A549 (cell line): ENCODE results near the gene SWAP70. TPM values are rescaled to one million over a fixed set of nuclear protein-coding genes. Genes with fewer than 3 reads are reported as not detected.

Source experiments
- ATAC-seq, 2 experiments: fragments of 200-7000 bp in 1 of 2; fragments of >200 bp in 1 of 2; cut with Nextera tagmentation in 1 of 2; cut with Tn5 transposase in 1 of 2; 3 replicates each; pipeline versions ENCODE4 v1.8.0 to v1.9.1; 2018 to 2020; ENCODE audit warnings: mild to moderate bottlenecking in 1 of 2, moderate library complexity in 1 of 2
- CTCF ChIA-PET: fragments of 300-600 bp; sonication (Branson Sonifier 250); formaldehyde crosslinking; extraction: SDS; loops from one replicate; lab custom pipeline; 2021; ENCODE audit warnings: antibody characterized with exemption, inconsistent platforms; lab: Yijun Ruan, JAX
- POLR2A ChIA-PET: fragments of 350-600 bp; formaldehyde crosslinking; extraction: SDS; loops from one replicate; lab custom pipeline; 2021; ENCODE audit warnings: antibody characterized with exemption, inconsistent platforms; lab: Yijun Ruan, JAX
- DNase-seq, 2 experiments: peaks; one replicate each; pipeline versions ENCODE4 v3.0.0 to v3.0.0-alpha.2; 2011 to 2016; ENCODE audit warnings: low read depth in 1 of 2, low spot score in 1 of 2
- FAIRE-seq: peaks from 2 replicates; lab custom pipeline; 2011; peaks lifted over from hg19 to GRCh38; lab: Jason Lieb, UNC
- H3K27ac ChIP-seq, 2 experiments: fragments of >200 bp; sonication (Bioruptor Twin); formaldehyde crosslinking; 3 replicates each; pipeline ENCODE4 v1.5.1; 2016 to 2017
- H3K4me1 ChIP-seq: fragments of >200 bp; sonication (Bioruptor Twin); formaldehyde crosslinking; 3 replicates; pipeline ENCODE4 v1.6.1; 2016
- H3K4me2 ChIP-seq: fragments of >200 bp; sonication (Bioruptor Twin); formaldehyde crosslinking; 3 replicates; pipeline ENCODE4 v1.6.1; 2016
- H3K4me3 ChIP-seq: fragments of >200 bp; sonication (Bioruptor Twin); formaldehyde crosslinking; 3 replicates; pipeline ENCODE4 v1.5.1; 2016
- H3K9me3 ChIP-seq: fragments of >200 bp; sonication (Bioruptor Twin); formaldehyde crosslinking; 3 replicates; pipeline ENCODE4 v1.6.1; 2016
- CBX8 ChIP-seq: fragments of 200-600 bp; sonication (generic); IDR thresholded peaks from 2 replicates; pipeline ENCODE4 v1.6.1; 2016
- CEBPB ChIP-seq, 2 experiments: fragments of >200 bp in 1 of 2; sonication (Bioruptor Twin) in 1 of 2; formaldehyde crosslinking in 1 of 2; IDR thresholded peaks; 2 replicates each; pipeline ENCODE4 v1.6.1; 2012 to 2016
- CTCF ChIP-seq: fragments of >200 bp; sonication (Bioruptor Twin); formaldehyde crosslinking; IDR thresholded peaks from 3 replicates; pipeline ENCODE4 v1.5.1; 2016
- FOSB ChIP-seq: fragments of 250-450 bp; sonication (Bioruptor Pico); IDR thresholded peaks from 2 replicates; pipeline ENCODE4 v1.5.0; 2020; ENCODE audit warnings: mild to moderate bottlenecking, moderate library complexity
- FOSL2 ChIP-seq, 2 experiments: fragments of 450-650 bp in 1 of 2; fragments of >200 bp in 1 of 2; sonication (Bioruptor Twin) in 1 of 2; formaldehyde crosslinking; IDR thresholded peaks; 2 replicates each; pipeline versions ENCODE4 v1.5.0 to v1.6.1; 2016 to 2020; ENCODE audit warnings: mild to moderate bottlenecking in 1 of 2, moderate library complexity in 1 of 2
- GATA3 ChIP-seq: IDR thresholded peaks from 2 replicates; pipeline ENCODE4 v1.6.1; 2012; ENCODE audit warnings: borderline replicate concordance
- HOXA7 ChIP-seq: fragments of 250-450 bp; sonication (Bioruptor Pico); IDR thresholded peaks from 2 replicates; pipeline ENCODE4 v1.5.0; 2020; ENCODE audit warnings: mild to moderate bottlenecking, moderate library complexity
- HOXB13 ChIP-seq: fragments of 250-450 bp; sonication (Bioruptor Pico); IDR thresholded peaks from 2 replicates; pipeline ENCODE4 v1.5.0; 2020; ENCODE audit warnings: low read depth, mild to moderate bottlenecking, moderate library complexity
- HOXB5 ChIP-seq: fragments of 250-450 bp; sonication (Bioruptor Pico); IDR thresholded peaks from 2 replicates; pipeline ENCODE4 v1.5.0; 2020; ENCODE audit warnings: mild to moderate bottlenecking, moderate library complexity
- KDM1A ChIP-seq: fragments of 200-600 bp; sonication (generic); IDR thresholded peaks from 2 replicates; pipeline ENCODE4 v1.6.1; 2016; ENCODE audit warnings: low read depth, mild to moderate bottlenecking
- MAFK ChIP-seq: fragments of 450-650 bp; IDR thresholded peaks from 2 replicates; pipeline ENCODE4 v1.6.1; 2014; ENCODE audit not compliant: partially characterized antibody
- MAX ChIP-seq: IDR thresholded peaks from 2 replicates; pipeline ENCODE4 v1.6.1; 2012
- NPAS2 ChIP-seq: fragments of 250-450 bp; sonication (Bioruptor Pico); IDR thresholded peaks from 2 replicates; pipeline ENCODE4 v1.8.0; 2022; ENCODE audit warnings: mild to moderate bottlenecking, moderate library complexity, borderline replicate concordance
- NR3C1 ChIP-seq: fragments of >200 bp; sonication (Bioruptor Twin); formaldehyde crosslinking; IDR thresholded peaks from 3 replicates; pipeline ENCODE4 v1.6.1; 2017
- PBX3 ChIP-seq: IDR thresholded peaks from 2 replicates; pipeline ENCODE4 v1.6.1; 2012
- POLR2AphosphoS2 ChIP-seq: conservative IDR thresholded peaks from 2 replicates; pipeline ENCODE4 v1.6.1; 2012; ENCODE audit warnings: low read length, improper control_type of control experiment, inconsistent platforms
- REST ChIP-seq: fragments of 200-600 bp; sonication (generic); IDR thresholded peaks from 2 replicates; pipeline ENCODE4 v1.6.1; 2016; ENCODE audit warnings: antibody characterized with exemption, mild to moderate bottlenecking, moderate library complexity
- USF2 ChIP-seq: fragments of 450-650 bp; IDR thresholded peaks from 2 replicates; pipeline ENCODE4 v1.6.1; 2014; ENCODE audit warnings: antibody characterized with exemption
- ZFP36 ChIP-seq: fragments of 450-650 bp; IDR thresholded peaks from 2 replicates; pipeline ENCODE4 v1.6.1; 2014; ENCODE audit warnings: borderline replicate concordance; ENCODE audit not compliant: partially characterized antibody
- ZSCAN20 ChIP-seq: fragments of 250-450 bp; sonication (Bioruptor Pico); IDR thresholded peaks from 2 replicates; pipeline ENCODE4 v1.8.0; 2022; ENCODE audit warnings: mild to moderate bottlenecking, moderate library complexity
- WGBS: methylation state at CpG from one replicate; pipeline ENCODE4 v1.1.6; 2017; ENCODE audit errors: missing lambda C conversion rate; 5-methylcytosine and 5-hydroxymethylcytosine counted together
- polyA plus RNA-seq, 4 experiments: library from polyadenylated mRNA; depleted of rRNA in 3 of 4; stranded (reverse); fragments of >200 nt; fragmentation: RNase III in 1 of 4; extraction: RNeasy Plus Mini Kit Qiagen cat#74134 plus additional on column Dnase treatment in 1 of 4; gene quantifications; 2 replicates in 3 of 4; 3 replicates in 1 of 4; pipeline ENCODE4 v1.2.3, GENCODE V29; 2011 to 2017

SWAP70 gene
- polyA plus RNA-seq, 2 of the 4 experiments (the other 2 are of a cell fraction), result 24.5 to 25.5 TPM

GRCh38 chr11:9774109-9774508 lies 110.2 kb downstream of the SWAP70 start:
- FAIRE-seq (no peak), DNase-seq (no peak), ATAC-seq (no peak)
- Histone ChIP-seq H3K9me3 (no peaks in the 10 kb centered on the region), H3K4me3 (no peak overlapping the region), H3K27ac (peak overlapping the region in 1 of 2 experiments; percentile 35; a peak in 3 of 6 replicates), H3K4me1 (peaks cover 31% of the 10 kb centered on the region), H3K4me2 (no peak overlapping the region)
- POLR2A ChIA-PET, result no interaction called here
- TF ChIP-seq MAFK (peak; percentile 72), FOSB (CRISPR knock-in tag) (no peak)
- CTCF ChIA-PET, result interaction anchor here (2.5 kb wide), 1 partner anchor 12 kb away, joined by 7 read pairs; no protein-coding TSS in a partner anchor

- Histone ChIP-seq H3K4me2 (peak overlapping the region; percentile 56), H3K4me3 (no peak overlapping the region), H3K9me3 (no peaks in the 10 kb centered on the region), H3K4me1 (peaks cover 31% of the 10 kb centered on the region), H3K27ac (peak overlapping the region; percentile 7 to 35; a peak in 3 of 6 replicates)
- ATAC-seq (peak; percentile 66 to 77; a peak in 4 of 6 replicates), DNase-seq (peak in 1 of 2 experiments; percentile 20), FAIRE-seq (no peak)
- POLR2A ChIA-PET, result no interaction called here
- WGBS, result 26% methylated on average over 6 of the region's 6 CpGs
- TF ChIP-seq NPAS2 (CRISPR knock-in tag), result no peak
- TF ChIP-seq GATA3, result peak; percentile 50; the same call in 1 of the 2 replicates
- CTCF ChIA-PET, result interaction anchor here (1.5 to 2.5 kb wide), 2 partner anchors 13 to 221 kb away, joined by 3 to 7 read pairs; no protein-coding TSS in a partner anchor
Observed at GRCh38 chr11:9774591-9775397, 110.9 kb downstream of the SWAP70 start.

GRCh38 chr11:9775398-9775779 lies 111.5 kb downstream of the SWAP70 start:
- TF ChIP-seq CTCF (no peak), MAX (no peak), HOXB13 (CRISPR knock-in tag) (no peak), NR3C1 (no peak), CEBPB (IDR thresholded peaks at IDR 0.05) (no peak), HOXB5 (CRISPR knock-in tag) (no peak), GATA3 (no peak), FOSL2 (IDR thresholded peaks at IDR 0.05) (no peak), FOSL2 (CRISPR knock-in tag; IDR thresholded peaks at IDR 0.05) (no peak), ZFP36 (no peak), USF2 (no peak), MAFK (no peak), HOXA7 (no peak), PBX3 (no peak), POLR2AphosphoS2 (no peak), ZSCAN20 (CRISPR knock-in tag) (no peak), KDM1A (no peak), REST (no peak), FOSB (CRISPR knock-in tag) (no peak), CBX8 (no peak)
- 63% methylated on average over 2 of the region's 2 CpGs for WGBS
- FAIRE-seq (no peak), DNase-seq (no peak), ATAC-seq (no peak; a peak in 1 of 6 replicates)
- ChIA-PET POLR2A (interaction anchor here (0.8 kb wide), 1 partner anchor 199 kb away, joined by 3 read pairs; no protein-coding TSS in a partner anchor), CTCF (interaction anchor here (1.5 to 2.5 kb wide), 3 partner anchors 13 to 529 kb away, joined by 3 to 7 read pairs (median 7); partner anchors contain the start of gene ADM)
- Histone ChIP-seq H3K4me2 (peak overlapping the region; percentile 56), H3K4me1 (peaks cover 31% of the 10 kb centered on the region), H3K9me3 (no peaks in the 10 kb centered on the region), H3K27ac (peak overlapping the region; percentile 7 to 35; a peak in 3 of 6 replicates), H3K4me3 (no peak overlapping the region)
